ENCODE measurements around the gene BTBD8. TPM values are rescaled to one million over a fixed set of nuclear protein-coding genes. Genes with fewer than 3 reads are reported as not detected.

The BTBD8 gene
- polyA plus RNA-seq, 1 donor from 2014 or later, result 38.6 TPM

DNA sequence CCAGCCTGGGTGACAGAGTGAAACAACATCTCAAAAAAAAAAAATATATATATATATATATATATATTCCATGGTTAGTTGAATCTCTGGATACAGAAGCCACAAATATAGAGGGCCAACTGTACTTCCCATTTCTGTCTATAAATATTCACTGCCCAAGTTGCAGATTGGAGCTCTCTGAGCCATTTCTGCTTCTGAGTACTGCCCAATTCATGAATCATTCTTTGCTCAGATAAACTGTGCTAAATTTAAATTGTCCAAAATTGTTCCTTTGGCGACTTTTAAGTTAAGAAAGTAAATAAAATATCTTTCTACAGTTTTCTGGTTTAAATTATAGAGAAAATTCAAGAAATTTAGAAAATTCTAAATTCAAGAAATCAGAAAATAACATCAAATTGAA lies 114.4 kb downstream of the BTBD8 start:
- H3K79me2 ChIP-seq (replicated peaks; ENCODE audit: insufficient read depth, low read length), result no peaks in the 10 kb centered on the region

DNA sequence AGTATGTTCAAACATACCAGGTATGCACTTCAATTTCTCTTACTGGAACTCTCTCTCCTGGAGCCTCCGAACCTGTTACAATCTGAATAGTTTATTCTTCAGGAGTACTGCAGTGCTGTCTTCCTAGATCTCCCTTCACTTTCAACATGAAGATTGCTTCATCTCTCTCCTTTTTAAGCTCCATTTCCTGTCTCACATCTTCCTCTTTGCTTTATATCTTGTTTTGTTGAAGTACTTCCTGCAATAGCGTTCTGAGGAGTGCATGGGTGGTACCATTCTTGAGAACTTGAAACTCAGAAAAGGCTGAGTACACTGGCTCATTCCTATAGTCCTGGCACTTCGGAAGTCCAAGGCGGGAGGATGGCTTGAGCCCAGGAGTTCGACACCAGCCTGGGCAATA lies 121.8 kb downstream of the BTBD8 start:
- no peaks in the 10 kb centered on the region for H3K79me2 ChIP-seq (replicated peaks; ENCODE audit: insufficient read depth, low read length)
- no peaks in the 10 kb centered on the region for H3K27me3 ChIP-seq (ENCODE audit: insufficient read depth, low read depth, low read length)
- H3K27ac ChIP-seq (ENCODE audit: low read length), result no peak overlapping the region
- no peaks in the 10 kb centered on the region for H3F3A ChIP-seq (ENCODE audit: insufficient read depth, low read length, poor library complexity, severe bottlenecking)
- TF ChIP-seq MXI1 (conservative IDR thresholded peaks at IDR 0.05; ENCODE audit: poor library complexity, severe bottlenecking) (no peak), EP300 (conservative IDR thresholded peaks at IDR 0.05; ENCODE audit: poor library complexity, severe bottlenecking) (no peak), TAF1 (IDR thresholded peaks at IDR 0.05; ENCODE audit: low read depth) (no peak), EZH2 (IDR thresholded peaks at IDR 0.05; ENCODE audit: borderline replicate concordance, insufficient read depth, low read length, poor library complexity, severe bottlenecking) (no peak), SMC3 (conservative IDR thresholded peaks at IDR 0.05; ENCODE audit: poor library complexity) (no peak), RAD21 (conservative IDR thresholded peaks at IDR 0.05) (no peak)
- TF ChIP-seq, protein P1, sequence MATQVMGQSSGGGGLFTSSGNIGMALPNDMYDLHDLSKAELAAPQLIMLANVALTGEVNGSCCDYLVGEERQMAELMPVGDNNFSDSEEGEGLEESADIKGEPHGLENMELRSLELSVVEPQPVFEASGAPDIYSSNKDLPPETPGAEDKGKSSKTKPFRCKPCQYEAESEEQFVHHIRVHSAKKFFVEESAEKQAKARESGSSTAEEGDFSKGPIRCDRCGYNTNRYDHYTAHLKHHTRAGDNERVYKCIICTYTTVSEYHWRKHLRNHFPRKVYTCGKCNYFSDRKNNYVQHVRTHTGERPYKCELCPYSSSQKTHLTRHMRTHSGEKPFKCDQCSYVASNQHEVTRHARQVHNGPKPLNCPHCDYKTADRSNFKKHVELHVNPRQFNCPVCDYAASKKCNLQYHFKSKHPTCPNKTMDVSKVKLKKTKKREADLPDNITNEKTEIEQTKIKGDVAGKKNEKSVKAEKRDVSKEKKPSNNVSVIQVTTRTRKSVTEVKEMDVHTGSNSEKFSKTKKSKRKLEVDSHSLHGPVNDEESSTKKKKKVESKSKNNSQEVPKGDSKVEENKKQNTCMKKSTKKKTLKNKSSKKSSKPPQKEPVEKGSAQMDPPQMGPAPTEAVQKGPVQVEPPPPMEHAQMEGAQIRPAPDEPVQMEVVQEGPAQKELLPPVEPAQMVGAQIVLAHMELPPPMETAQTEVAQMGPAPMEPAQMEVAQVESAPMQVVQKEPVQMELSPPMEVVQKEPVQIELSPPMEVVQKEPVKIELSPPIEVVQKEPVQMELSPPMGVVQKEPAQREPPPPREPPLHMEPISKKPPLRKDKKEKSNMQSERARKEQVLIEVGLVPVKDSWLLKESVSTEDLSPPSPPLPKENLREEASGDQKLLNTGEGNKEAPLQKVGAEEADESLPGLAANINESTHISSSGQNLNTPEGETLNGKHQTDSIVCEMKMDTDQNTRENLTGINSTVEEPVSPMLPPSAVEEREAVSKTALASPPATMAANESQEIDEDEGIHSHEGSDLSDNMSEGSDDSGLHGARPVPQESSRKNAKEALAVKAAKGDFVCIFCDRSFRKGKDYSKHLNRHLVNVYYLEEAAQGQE (IDR thresholded peaks at IDR 0.05; ENCODE audit: borderline replicate concordance), result no peak
- TF ChIP-seq, protein P2, sequence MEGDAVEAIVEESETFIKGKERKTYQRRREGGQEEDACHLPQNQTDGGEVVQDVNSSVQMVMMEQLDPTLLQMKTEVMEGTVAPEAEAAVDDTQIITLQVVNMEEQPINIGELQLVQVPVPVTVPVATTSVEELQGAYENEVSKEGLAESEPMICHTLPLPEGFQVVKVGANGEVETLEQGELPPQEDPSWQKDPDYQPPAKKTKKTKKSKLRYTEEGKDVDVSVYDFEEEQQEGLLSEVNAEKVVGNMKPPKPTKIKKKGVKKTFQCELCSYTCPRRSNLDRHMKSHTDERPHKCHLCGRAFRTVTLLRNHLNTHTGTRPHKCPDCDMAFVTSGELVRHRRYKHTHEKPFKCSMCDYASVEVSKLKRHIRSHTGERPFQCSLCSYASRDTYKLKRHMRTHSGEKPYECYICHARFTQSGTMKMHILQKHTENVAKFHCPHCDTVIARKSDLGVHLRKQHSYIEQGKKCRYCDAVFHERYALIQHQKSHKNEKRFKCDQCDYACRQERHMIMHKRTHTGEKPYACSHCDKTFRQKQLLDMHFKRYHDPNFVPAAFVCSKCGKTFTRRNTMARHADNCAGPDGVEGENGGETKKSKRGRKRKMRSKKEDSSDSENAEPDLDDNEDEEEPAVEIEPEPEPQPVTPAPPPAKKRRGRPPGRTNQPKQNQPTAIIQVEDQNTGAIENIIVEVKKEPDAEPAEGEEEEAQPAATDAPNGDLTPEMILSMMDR (IDR thresholded peaks at IDR 0.05; ENCODE audit: poor library complexity, severe bottlenecking), result no peak
- no peak overlapping the region for H3K4me2 ChIP-seq (ENCODE audit: low read length)
- no peak overlapping the region for H3K9ac ChIP-seq (ENCODE audit: low read length)
- no peaks in the 10 kb centered on the region for H3K9me3 ChIP-seq (ENCODE audit: low read length)
- H3K4me3 ChIP-seq (ENCODE audit: low read length), result no peak overlapping the region
- no peaks in the 10 kb centered on the region for H3K9me2 ChIP-seq (ENCODE audit: insufficient read depth, low read length)
- H2AFZ ChIP-seq (ENCODE audit: low read depth, low read length), result no peak overlapping the region
- no peaks in the 10 kb centered on the region for H4K20me1 ChIP-seq (ENCODE audit: insufficient read depth)
- no peaks in the 10 kb centered on the region for H3K36me3 ChIP-seq (ENCODE audit: insufficient read depth, low read length)

More for the DNA sequence above, 114.4 kb downstream of the BTBD8 start:
- TF ChIP-seq RAD21 (conservative IDR thresholded peaks at IDR 0.05) (no peak), SMC3 (conservative IDR thresholded peaks at IDR 0.05; ENCODE audit: poor library complexity) (no peak), TAF1 (IDR thresholded peaks at IDR 0.05; ENCODE audit: low read depth) (no peak), MXI1 (conservative IDR thresholded peaks at IDR 0.05; ENCODE audit: poor library complexity, severe bottlenecking) (no peak)
- Histone ChIP-seq H3K4me2 (ENCODE audit: low read length) (no peak overlapping the region), H3K27me3 (ENCODE audit: insufficient read depth, low read depth, low read length) (no peaks in the 10 kb centered on the region), H3K9me3 (ENCODE audit: low read length) (no peaks in the 10 kb centered on the region), H3K9ac (ENCODE audit: low read length) (no peak overlapping the region), H3K27ac (ENCODE audit: low read length) (no peak overlapping the region), H3F3A (ENCODE audit: insufficient read depth, low read length, poor library complexity, severe bottlenecking) (no peaks in the 10 kb centered on the region), H3K9me2 (ENCODE audit: insufficient read depth, low read length) (no peaks in the 10 kb centered on the region), H3K4me3 (ENCODE audit: low read length) (no peak overlapping the region), H4K20me1 (ENCODE audit: insufficient read depth) (no peaks in the 10 kb centered on the region), H2AFZ (ENCODE audit: low read depth, low read length) (no peak overlapping the region), H3K36me3 (ENCODE audit: insufficient read depth, low read length) (no peaks in the 10 kb centered on the region)

DNA sequence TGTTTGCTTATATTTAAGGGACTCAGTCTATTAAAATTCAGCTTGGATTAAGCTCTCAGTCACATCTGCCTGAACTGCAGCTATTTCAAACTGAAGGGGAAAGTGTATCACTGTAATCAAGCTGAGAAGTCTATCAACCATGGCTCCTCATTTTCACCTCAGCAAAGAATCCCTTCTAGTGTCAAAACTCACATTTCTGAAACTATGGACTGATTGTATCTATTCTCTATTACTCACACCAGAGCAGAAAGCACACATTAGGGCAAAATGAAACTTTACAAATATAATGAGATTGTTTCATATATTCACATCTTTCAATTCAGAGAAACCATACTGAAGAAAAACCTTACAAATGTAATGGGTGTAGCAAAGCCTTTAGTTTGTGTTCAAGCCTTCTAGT lies 123.0 kb downstream of the BTBD8 start:
- Histone ChIP-seq H2AFZ (ENCODE audit: low read depth, low read length) (no peak overlapping the region), H3K79me2 (replicated peaks; ENCODE audit: insufficient read depth, low read length) (no peaks in the 10 kb centered on the region), H3K4me2 (ENCODE audit: low read length) (no peak overlapping the region), H3K36me3 (ENCODE audit: insufficient read depth, low read length) (no peaks in the 10 kb centered on the region), H3K27ac (ENCODE audit: low read length) (no peak overlapping the region), H3K27me3 (ENCODE audit: insufficient read depth, low read depth, low read length) (no peaks in the 10 kb centered on the region), H3K9me2 (ENCODE audit: insufficient read depth, low read length) (no peaks in the 10 kb centered on the region), H3K9ac (ENCODE audit: low read length) (no peak overlapping the region), H3K9me3 (ENCODE audit: low read length) (no peaks in the 10 kb centered on the region), H3F3A (ENCODE audit: insufficient read depth, low read length, poor library complexity, severe bottlenecking) (no peaks in the 10 kb centered on the region), H3K4me3 (ENCODE audit: low read length) (no peak overlapping the region), H4K20me1 (ENCODE audit: insufficient read depth) (no peaks in the 10 kb centered on the region)
- no peak for TF ChIP-seq MXI1 (conservative IDR thresholded peaks at IDR 0.05; ENCODE audit: poor library complexity, severe bottlenecking)
- no peak for TF ChIP-seq TAF1 (IDR thresholded peaks at IDR 0.05; ENCODE audit: low read depth)
- no peak for TF ChIP-seq POLR2AphosphoS5 (IDR thresholded peaks at IDR 0.05)
- no peak for TF ChIP-seq EZH2 (IDR thresholded peaks at IDR 0.05; ENCODE audit: borderline replicate concordance, insufficient read depth, low read length, poor library complexity, severe bottlenecking)
- no peak for TF ChIP-seq SMC3 (conservative IDR thresholded peaks at IDR 0.05; ENCODE audit: poor library complexity)
- TF ChIP-seq EP300 (conservative IDR thresholded peaks at IDR 0.05; ENCODE audit: poor library complexity, severe bottlenecking), result no peak
- TF ChIP-seq, protein P2 (IDR thresholded peaks at IDR 0.05; ENCODE audit: poor library complexity, severe bottlenecking), result no peak
- TF ChIP-seq RAD21 (conservative IDR thresholded peaks at IDR 0.05), result no peak
- TF ChIP-seq, protein P1 (IDR thresholded peaks at IDR 0.05; ENCODE audit: borderline replicate concordance), result no peak

Data from neural cell (in vitro differentiated cells).